Endothelial cell of umbilical vein (primary cell): ENCODE measurements around the gene ABCC5. TPM values are rescaled to one million over a fixed set of nuclear protein-coding genes. Genes with fewer than 3 reads are reported as not detected.

ENCODE experiments used
- BruUV-seq: library from RNA; stranded (reverse); fragments of 400-500 nt; replicated peaks from 2 replicates; lab custom pipeline; 2021; lab: Mats Ljungman, UMichigan
- CTCF ChIA-PET: fragments of 300-600, 350-600 bp; sonication (Branson Sonifier 250); formaldehyde crosslinking; loops from one replicate; lab custom pipeline; 2021; ENCODE audit warnings: antibody characterized with exemption, inconsistent platforms; lab: Charles Lee
- POLR2A ChIA-PET: fragments of 300-600, 350-600 bp; sonication (Branson Sonifier 250); formaldehyde crosslinking; loops from one replicate; lab custom pipeline; 2021; ENCODE audit warnings: antibody characterized with exemption, inconsistent platforms; lab: Charles Lee
- DNase-seq: peaks from one replicate; pipeline ENCODE4 v3.0.0-alpha.2; 2011; ENCODE audit warnings: low read depth, low spot score
- FAIRE-seq: peaks from 2 replicates; lab custom pipeline; 2011; peaks lifted over from hg19 to GRCh38; lab: Jason Lieb, UNC
- H2AFZ ChIP-seq: 2 replicates; pipeline ENCODE4 v1.6.0; 2012; ENCODE audit warnings: low read depth, low read length, control low read depth, inconsistent platforms
- H3K27ac ChIP-seq: 2 replicates; pipeline ENCODE4 v1.5.1; 2011; ENCODE audit warnings: low read depth, mild to moderate bottlenecking, control low read depth, low read length, moderate library complexity; ENCODE audit not compliant: insufficient read depth
- H3K27me3 ChIP-seq, 2 experiments: 2 replicates each; pipeline versions ENCODE4 v1.6.0 to v1.6.1; 2011; ENCODE audit warnings: low read length in 2 of 2, mixed read lengths in 1 of 2; ENCODE audit not compliant: control insufficient read depth in 2 of 2, insufficient read depth in 2 of 2
- H3K36me3 ChIP-seq, 2 experiments: 2 replicates in 1 of 2; 3 replicates in 1 of 2; pipeline ENCODE4 v1.5.1; 2011; ENCODE audit warnings: low read length in 2 of 2, mild to moderate bottlenecking in 1 of 2, moderate library complexity in 1 of 2; ENCODE audit not compliant: control insufficient read depth in 2 of 2, insufficient read depth in 2 of 2; ENCODE audit errors: extremely low read depth in 1 of 2
- H3K4me1 ChIP-seq: 3 replicates; pipeline ENCODE4 v1.5.1; 2011; ENCODE audit warnings: mild to moderate bottlenecking, low read length; ENCODE audit not compliant: control insufficient read depth, insufficient read depth; ENCODE audit errors: extremely low read depth
- H3K4me2 ChIP-seq: 2 replicates; pipeline ENCODE4 v1.6.1; 2011; ENCODE audit warnings: low read length, control low read depth, mixed read lengths; ENCODE audit not compliant: insufficient read depth
- H3K4me3 ChIP-seq, 3 experiments: fragments of 200-600 bp in 1 of 3; sonication (generic), shearing (Covaris generic) in 1 of 3; replicated peaks in 1 of 3; 2 replicates each; pipeline ENCODE4 v1.5.1; 2011 to 2016; ENCODE audit warnings: control low read depth in 3 of 3, low read length in 3 of 3, mild to moderate bottlenecking in 2 of 3, inconsistent platforms in 1 of 3, low read depth in 1 of 3, moderate library complexity in 1 of 3; ENCODE audit not compliant: insufficient read depth in 1 of 3
- H3K79me2 ChIP-seq: 2 replicates; pipeline ENCODE4 v1.6.0; 2012; ENCODE audit warnings: low read length, inconsistent platforms; ENCODE audit not compliant: control insufficient read depth, insufficient read depth
- H3K9ac ChIP-seq: replicated peaks from 2 replicates; pipeline ENCODE3; 2011; ENCODE audit warnings: low read length, control low read depth; ENCODE audit not compliant: insufficient read depth; ENCODE audit errors: extremely low read depth
- H3K9me1 ChIP-seq: replicated peaks from 3 replicates; pipeline ENCODE4 v1.6.0; 2011; ENCODE audit warnings: mild to moderate bottlenecking, low read length; ENCODE audit not compliant: control insufficient read depth, insufficient read depth; ENCODE audit errors: extremely low read depth
- H3K9me3 ChIP-seq: replicated peaks from 2 replicates; pipeline ENCODE4 v1.5.1; 2012; ENCODE audit warnings: low read length, inconsistent platforms; ENCODE audit not compliant: control insufficient read depth, insufficient read depth
- H4K20me1 ChIP-seq: replicated peaks from 2 replicates; pipeline ENCODE3; 2011; ENCODE audit warnings: mild to moderate bottlenecking, low read length; ENCODE audit not compliant: control insufficient read depth, insufficient read depth; ENCODE audit errors: extremely low read depth
- EZH2 ChIP-seq: IDR thresholded peaks from 2 replicates; pipeline ENCODE4 v1.6.1; 2012; ENCODE audit warnings: borderline replicate concordance, low read depth, mild to moderate bottlenecking, moderate library complexity, low read length, inconsistent platforms; ENCODE audit not compliant: severe bottlenecking
- FOS ChIP-seq: IDR thresholded peaks from 2 replicates; pipeline ENCODE4 v1.6.1; 2011; ENCODE audit warnings: mild to moderate bottlenecking, low read length, moderate library complexity, borderline replicate concordance; ENCODE audit not compliant: insufficient read depth
- GATA2 ChIP-seq: IDR thresholded peaks from 2 replicates; pipeline ENCODE4 v1.7.0; 2011; ENCODE audit warnings: low read depth, mild to moderate bottlenecking, moderate library complexity, mixed read lengths, low read length; ENCODE audit not compliant: insufficient read length, insufficient read depth
- JUN ChIP-seq: IDR thresholded peaks from 2 replicates; pipeline ENCODE4 v1.6.1; 2011; ENCODE audit warnings: borderline replicate concordance, low read depth; ENCODE audit not compliant: insufficient read length, insufficient read depth
- MAX ChIP-seq: IDR thresholded peaks from 2 replicates; pipeline ENCODE4 v1.6.1; 2011; ENCODE audit not compliant: insufficient read depth, insufficient read length
- MYC ChIP-seq: IDR thresholded peaks from one replicate; pipeline ENCODE4 v1.6.1; 2011; ENCODE audit warnings: mild to moderate bottlenecking, low read depth, low read length
- POLR2A ChIP-seq: IDR thresholded peaks from 2 replicates; pipeline ENCODE4 v1.6.1; 2012; ENCODE audit warnings: low read depth, mild to moderate bottlenecking, control low read depth, low read length
- POLR2AphosphoS5 ChIP-seq: IDR thresholded peaks from 2 replicates; pipeline ENCODE4 v1.6.1; 2012; ENCODE audit warnings: low read depth, mild to moderate bottlenecking, control low read depth, low read length, moderate library complexity; ENCODE audit not compliant: insufficient read depth
- dilution Hi-C: fragments of 300-500 bp; cut with MboI; formaldehyde crosslinking; loops from one replicate; pipeline ENCODE4 v1.15.0; 2019; ENCODE audit warnings: low sequenced_read_pairs; ENCODE audit not compliant: extremely low pct_ligation_motif_present
- intact Hi-C: fragments of 100-400 bp; cut with micrococcal nuclease; formaldehyde crosslinking; loops from one replicate; pipeline ENCODE4 v1.10.0; 2022
- polyA plus RNA-seq, 4 experiments: library from polyadenylated mRNA; depleted of rRNA in 3 of 4; stranded (reverse) in 3 of 4; unstranded in 1 of 4; fragments of >200 nt; gene quantifications; 2 replicates each; pipeline versions ENCODE4 v1.2.1 to v1.2.3, GENCODE V29; 2011 to 2012; ENCODE audit warnings: missing spikeins in 1 of 4
- total RNA-seq: library from RNA; stranded (reverse); gene quantifications from 2 replicates; pipeline ENCODE4 v1.2.3, GENCODE V29; 2021
- TF ChIP-seq, protein P1 (sequence below), 2 donors: IDR thresholded peaks; 1 replicate in 1 of 2; 2 replicates in 1 of 2; pipeline ENCODE4 v1.5.1; 2011; ENCODE audit warnings: low read length in 2 of 2, mild to moderate bottlenecking in 2 of 2, moderate library complexity in 2 of 2, control low read depth in 1 of 2, inconsistent platforms in 1 of 2, low read depth in 1 of 2; ENCODE audit not compliant: insufficient read depth in 1 of 2; ENCODE audit errors: extremely low read depth in 1 of 2

ABCC5 gene
- total and polyA plus RNA-seq, 2 donors (not counting 3 experiments of a cell fraction or from before 2014, with no cell fraction given), result 22.5 to 24.6 TPM

DNA sequence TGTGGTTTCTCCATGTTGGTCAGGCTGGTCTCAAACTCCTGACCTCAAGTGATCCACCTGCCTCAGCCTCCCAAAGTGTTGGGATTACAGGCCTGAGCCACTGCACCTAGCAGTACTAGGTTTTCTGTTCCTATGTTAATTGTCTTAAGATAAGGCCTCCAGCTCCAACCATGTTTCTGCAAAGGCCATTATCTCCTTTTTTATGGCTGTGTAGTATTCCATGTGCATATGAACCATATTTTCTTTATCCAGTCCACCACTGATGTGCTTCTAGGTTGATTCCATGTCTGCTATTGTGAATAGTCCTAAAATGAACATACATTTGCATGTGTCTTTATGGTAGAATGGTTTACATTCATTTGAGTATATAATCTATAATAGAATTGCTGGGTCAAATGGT lies 45.0 kb upstream of the ABCC5 start:
- no TSS peak for BruUV-seq
- Histone ChIP-seq H3K9me1 (no peaks in the 10 kb centered on the region), H3K79me2 (no peaks in the 10 kb centered on the region), H3K4me2 (no peak overlapping the region), H3K27ac (no peak overlapping the region), H4K20me1 (no peaks in the 10 kb centered on the region), H3K4me1 (no peaks in the 10 kb centered on the region), H3K9me3 (no peaks in the 10 kb centered on the region), H2AFZ (no peak overlapping the region), H3K4me3 (no peak overlapping the region), H3K36me3 (no peaks in the 10 kb centered on the region), H3K9ac (no peak overlapping the region), H3K27me3 (peaks cover 2 to 8% of the 10 kb centered on the region in 2 experiments)
- CTCF ChIA-PET, result no interaction called here
- no peak for FAIRE-seq
- dilution Hi-C loops, result no loop called here
- DNase-seq, result no peak
- intact Hi-C loops, result no loop called here
- POLR2A ChIA-PET, result no interaction called here
- no peak for TF ChIP-seq GATA2
- TF ChIP-seq MYC, result no peak
- no peak for TF ChIP-seq MAX
- no peak for TF ChIP-seq JUN
- TF ChIP-seq POLR2A, result no peak
- no peak for TF ChIP-seq POLR2AphosphoS5
- no peak for TF ChIP-seq FOS
- TF ChIP-seq, protein P1, sequence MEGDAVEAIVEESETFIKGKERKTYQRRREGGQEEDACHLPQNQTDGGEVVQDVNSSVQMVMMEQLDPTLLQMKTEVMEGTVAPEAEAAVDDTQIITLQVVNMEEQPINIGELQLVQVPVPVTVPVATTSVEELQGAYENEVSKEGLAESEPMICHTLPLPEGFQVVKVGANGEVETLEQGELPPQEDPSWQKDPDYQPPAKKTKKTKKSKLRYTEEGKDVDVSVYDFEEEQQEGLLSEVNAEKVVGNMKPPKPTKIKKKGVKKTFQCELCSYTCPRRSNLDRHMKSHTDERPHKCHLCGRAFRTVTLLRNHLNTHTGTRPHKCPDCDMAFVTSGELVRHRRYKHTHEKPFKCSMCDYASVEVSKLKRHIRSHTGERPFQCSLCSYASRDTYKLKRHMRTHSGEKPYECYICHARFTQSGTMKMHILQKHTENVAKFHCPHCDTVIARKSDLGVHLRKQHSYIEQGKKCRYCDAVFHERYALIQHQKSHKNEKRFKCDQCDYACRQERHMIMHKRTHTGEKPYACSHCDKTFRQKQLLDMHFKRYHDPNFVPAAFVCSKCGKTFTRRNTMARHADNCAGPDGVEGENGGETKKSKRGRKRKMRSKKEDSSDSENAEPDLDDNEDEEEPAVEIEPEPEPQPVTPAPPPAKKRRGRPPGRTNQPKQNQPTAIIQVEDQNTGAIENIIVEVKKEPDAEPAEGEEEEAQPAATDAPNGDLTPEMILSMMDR (IDR thresholded peaks at IDR 0.05; ENCODE audit: extremely low read depth in 1 of 2, insufficient read depth in 1 of 2, low read depth in 1 of 2, low read length in 2 of 2), result no peak
- TF ChIP-seq EZH2, result no peak
